NCI-H128 (cell line): Measurements from ENCODE around the gene KRT34.
"Not testable (repeated sequence)": the region's sequence is repeated elsewhere in the genome, so short reads cannot be mapped to it uniquely, and the experiment has no call there.

Source experiments
- DNase-seq: peaks from one replicate; lab custom pipeline; 2025; ENCODE audit not compliant: unreplicated experiment; lab: John Stamatoyannopoulos, UW

Gene KRT34

GRCh38 chr17:41381943-41382342 lies at the start of gene KRT34:
KRT34 (minus strand) TSS chr17:41382306; CDS start chr17:41382246, 60 bp downstream.
- DNase-seq = not testable (repeated sequence)

GRCh38 chr17:41430376-41430775 lies 48.3 kb upstream of the KRT34 start:
- DNase-seq = not testable (repeated sequence)

GRCh38 chr17:41429667-41430066 lies 47.6 kb upstream of the KRT34 start:
- DNase-seq = no peak

GRCh38 chr17:41428591-41429291 lies 46.6 kb upstream of the KRT34 start:
- no peak for DNase-seq

GRCh38 chr17:41424111-41424635 lies 42.1 kb upstream of the KRT34 start, which contains the start of gene KRT37:
KRT37 (minus strand) TSS chr17:41424585; CDS start chr17:41424523, 62 bp downstream.
- DNase-seq = no peak

- not testable (repeated sequence) for DNase-seq
Measured at GRCh38 chr17:41422586-41422985, 40.5 kb upstream of the KRT34 start.

- no peak for DNase-seq
Measured at GRCh38 chr17:41421617-41422016, 39.5 kb upstream of the KRT34 start.

- no peak for DNase-seq
Measured at GRCh38 chr17:41421116-41421515, 39.0 kb upstream of the KRT34 start.

- no peak for DNase-seq
Measured at GRCh38 chr17:41420134-41420533, 38.0 kb upstream of the KRT34 start.

- DNase-seq = no peak
Measured at GRCh38 chr17:41419716-41420115, 37.6 kb upstream of the KRT34 start.

- DNase-seq = no peak
Measured at GRCh38 chr17:41418116-41418860, 36.2 kb upstream of the KRT34 start.

- DNase-seq = no peak
Measured at GRCh38 chr17:41417576-41418015, 35.5 kb upstream of the KRT34 start.

- DNase-seq = no peak
Measured at GRCh38 chr17:41417127-41417526, 35.0 kb upstream of the KRT34 start.

GRCh38 chr17:41416479-41416878 lies 34.4 kb upstream of the KRT34 start:
- no peak for DNase-seq

- no peak for DNase-seq
Measured at GRCh38 chr17:41415833-41416335, 33.8 kb upstream of the KRT34 start.

- DNase-seq = no peak
Measured at GRCh38 chr17:41415411-41415810, 33.3 kb upstream of the KRT34 start.

- no peak for DNase-seq
Measured at GRCh38 chr17:41413982-41414381, 31.9 kb upstream of the KRT34 start.

GRCh38 chr17:41413353-41413957 lies 31.3 kb upstream of the KRT34 start:
- DNase-seq = no peak

- DNase-seq = no peak
Measured at GRCh38 chr17:41411072-41411840, 29.1 kb upstream of the KRT34 start.

GRCh38 chr17:41407226-41407625 lies 25.1 kb upstream of the KRT34 start:
- DNase-seq = no peak

GRCh38 chr17:41406205-41406604 lies 24.1 kb upstream of the KRT34 start:
- DNase-seq = no peak
